Subcutaneous abdominal adipose tissue (tissue), 5 donors: Measurements from ENCODE around the gene TBC1D22A.

ENCODE experiments used
- H3K27ac ChIP-seq: one replicate; pipeline ENCODE4 v1.7.0; 2013; ENCODE audit warnings: low read depth, mild to moderate bottlenecking, inconsistent platforms, low read length, moderate library complexity
- H3K27me3 ChIP-seq, 5 donors: one replicate each; pipeline ENCODE4 v1.7.0; 2013; ENCODE audit warnings: low read length in 5 of 5, inconsistent platforms in 1 of 5; ENCODE audit not compliant: control insufficient read depth in 5 of 5, insufficient read depth in 4 of 5
- H3K36me3 ChIP-seq, 5 donors: one replicate each; pipeline ENCODE4 v1.7.0; 2013; ENCODE audit warnings: low read length in 5 of 5; ENCODE audit not compliant: control insufficient read depth in 5 of 5, insufficient read depth in 5 of 5
- H3K4me1 ChIP-seq, 5 donors: one replicate each; pipeline ENCODE4 v1.7.0; 2013; ENCODE audit warnings: low read length in 5 of 5, mild to moderate bottlenecking in 3 of 5, moderate library complexity in 1 of 5; ENCODE audit not compliant: control insufficient read depth in 5 of 5, insufficient read depth in 5 of 5
- H3K4me3 ChIP-seq, 5 donors: one replicate each; pipeline ENCODE4 v1.7.0; 2013; ENCODE audit warnings: low read length in 5 of 5, low read depth in 1 of 5
- H3K9ac ChIP-seq, 5 donors: one replicate each; pipeline ENCODE4 v1.7.0; 2013; ENCODE audit warnings: low read length in 5 of 5, mild to moderate bottlenecking in 4 of 5, moderate library complexity in 3 of 5
- H3K9me3 ChIP-seq, 5 donors: one replicate each; pipeline ENCODE4 v1.7.0; 2013; ENCODE audit warnings: low read length in 5 of 5; ENCODE audit not compliant: control insufficient read depth in 5 of 5
- donor health status: healthy.
- donor health status: healthy.
- donor health status: healthy.
- donor health status: healthy.
- donor health status: healthy.

The TBC1D22A gene

GRCh38 chr22:46844606-46845210, 82.3 kb downstream of the TBC1D22A start:
- Histone ChIP-seq H3K4me1 (peaks cover 0 to 14% (median 8%) of the 10 kb centered on the region in 5 donors), H3K36me3 (peaks cover 0 to 20% (median 5%) of the 10 kb centered on the region in 5 donors), H3K4me3 (peak overlapping the region; percentile 6 to 53 (median 42)), H3K9ac (peak overlapping the region in 3 of 5 donors; percentile 40 to 45 (median 45)), H3K27me3 (no peaks in the 10 kb centered on the region), H3K27ac (no peak overlapping the region), H3K9me3 (no peaks in the 10 kb centered on the region)

DNA sequence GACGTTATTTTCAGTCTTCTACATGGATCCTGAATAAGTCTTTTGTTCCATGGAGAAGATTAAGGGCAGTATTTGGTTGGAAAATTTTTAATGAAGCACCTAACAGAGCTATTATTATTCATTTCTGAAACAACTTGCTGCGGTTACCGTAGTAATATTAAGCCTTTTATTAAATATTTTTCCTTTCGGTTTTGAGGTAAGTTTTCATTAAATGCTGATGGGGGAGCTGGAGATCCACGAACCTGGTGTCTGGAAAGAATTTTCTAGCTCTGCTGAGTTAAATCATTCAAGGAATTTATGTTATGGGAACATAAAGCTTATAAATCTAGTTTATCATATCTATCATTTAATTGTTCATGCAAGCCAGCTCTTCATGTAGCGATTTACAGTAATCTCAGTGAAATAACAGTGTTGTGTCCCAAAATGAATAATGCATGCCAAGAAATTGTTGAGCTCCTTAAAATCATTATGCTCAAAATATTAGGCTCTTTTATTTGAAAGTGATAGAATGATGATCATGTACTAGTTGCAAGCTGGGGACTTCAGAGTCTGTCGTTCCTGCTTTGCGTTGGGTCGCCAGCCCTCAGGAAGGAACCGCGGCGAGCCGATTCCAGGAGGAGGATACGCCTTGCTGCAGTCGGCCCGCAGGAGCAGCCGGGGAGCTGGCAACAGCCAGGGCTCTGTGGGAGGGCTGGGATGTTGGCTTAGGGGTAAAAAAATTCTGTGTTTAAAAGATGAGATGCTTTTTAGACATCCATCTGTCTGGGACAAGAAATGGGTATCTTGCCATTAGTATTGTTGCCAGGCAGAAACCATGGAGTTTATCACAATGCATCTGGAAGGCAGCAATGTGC, 83.1 kb downstream of the TBC1D22A start:
- no peaks in the 10 kb centered on the region for H3K27me3 ChIP-seq
- H3K36me3 ChIP-seq = peaks cover under 1 to 23% (median 5%) of the 10 kb centered on the region in 5 donors
- H3K9me3 ChIP-seq = no peaks in the 10 kb centered on the region
- peak overlapping the region in 3 of 5 donors; percentile 40 to 45 (median 45) for H3K9ac ChIP-seq
- no peak overlapping the region for H3K27ac ChIP-seq
- peaks cover 0 to 14% (median 8%) of the 10 kb centered on the region in 5 donors for H3K4me1 ChIP-seq
- H3K4me3 ChIP-seq = peak overlapping the region; percentile 6 to 53 (median 42)

DNA sequence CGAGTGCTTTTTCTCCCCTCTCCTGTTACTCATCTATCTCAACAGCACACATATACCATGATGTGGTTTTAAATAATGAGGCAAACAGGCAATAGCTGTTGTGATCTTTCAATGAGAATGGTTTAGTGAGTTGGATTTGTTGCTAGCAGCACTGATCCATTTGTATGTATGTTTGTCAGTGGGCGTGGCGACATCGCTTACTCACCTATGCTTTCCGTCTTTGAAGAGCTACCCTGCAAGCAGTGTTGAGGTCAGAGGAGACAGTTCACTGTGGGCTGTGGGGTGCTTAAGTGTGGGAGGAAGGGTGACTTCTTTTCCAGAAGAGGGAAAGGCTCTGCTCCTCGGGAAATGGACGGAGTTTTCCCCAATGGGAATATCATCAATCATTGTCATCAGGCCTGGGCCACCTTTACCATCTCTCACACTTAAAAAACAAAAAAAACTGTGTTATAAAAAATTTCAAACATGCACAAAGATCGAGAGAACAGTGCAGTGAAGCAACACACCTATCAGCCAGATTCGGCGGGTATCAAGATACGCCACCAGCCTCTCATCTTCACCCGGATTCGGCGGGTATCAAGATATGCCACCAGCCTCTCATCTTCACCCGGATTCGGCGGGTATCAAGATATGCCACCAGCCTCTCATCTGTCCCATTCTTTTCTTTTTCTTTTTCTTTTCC, 83.8 kb downstream of the TBC1D22A start:
- no peak overlapping the region for H3K27ac ChIP-seq
- H3K27me3 ChIP-seq = no peaks in the 10 kb centered on the region
- H3K4me3 ChIP-seq = no peak overlapping the region
- H3K36me3 ChIP-seq = peaks cover 2 to 28% (median 9%) of the 10 kb centered on the region in 5 donors
- peaks cover 0 to 14% (median 8%) of the 10 kb centered on the region in 5 donors for H3K4me1 ChIP-seq
- H3K9me3 ChIP-seq = no peaks in the 10 kb centered on the region
- no peak overlapping the region for H3K9ac ChIP-seq

- H3K9ac ChIP-seq = no peak overlapping the region
- H3K9me3 ChIP-seq = no peaks in the 10 kb centered on the region
- H3K4me3 ChIP-seq = no peak overlapping the region
- no peaks in the 10 kb centered on the region for H3K27me3 ChIP-seq
- no peak overlapping the region for H3K27ac ChIP-seq
- peaks cover 0 to 14% (median 8%) of the 10 kb centered on the region in 5 donors for H3K4me1 ChIP-seq
- H3K36me3 ChIP-seq = peaks cover 2 to 30% (median 10%) of the 10 kb centered on the region in 5 donors
Observed at GRCh38 chr22:46846832-46847355, 84.4 kb downstream of the TBC1D22A start.

DNA sequence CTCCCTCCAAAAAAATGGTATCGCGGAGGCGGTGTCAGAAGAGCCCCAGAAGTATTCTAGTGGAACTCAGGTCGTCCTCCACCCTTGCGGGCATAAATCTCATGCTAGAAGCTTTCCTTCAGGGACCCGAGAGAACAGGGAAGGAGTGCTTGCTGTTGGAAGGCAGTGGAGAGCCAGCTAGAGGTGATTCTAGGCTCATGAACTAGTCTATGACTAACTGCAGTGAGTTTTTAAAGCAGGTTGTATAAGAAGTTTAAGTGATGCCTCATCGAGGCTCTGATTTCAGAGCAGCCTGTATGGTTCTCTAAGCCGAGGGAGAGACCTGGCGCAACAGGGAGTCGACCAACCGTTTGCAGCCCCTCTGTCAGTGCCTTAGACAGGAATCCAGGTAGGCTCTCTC, 85.7 kb downstream of the TBC1D22A start:
- no peak overlapping the region for H3K4me3 ChIP-seq
- H3K27ac ChIP-seq = no peak overlapping the region
- no peak overlapping the region for H3K9ac ChIP-seq
- H3K4me1 ChIP-seq = peaks cover 0 to 14% (median 8%) of the 10 kb centered on the region in 5 donors
- no peaks in the 10 kb centered on the region for H3K27me3 ChIP-seq
- H3K36me3 ChIP-seq = peaks cover 2 to 32% (median 11%) of the 10 kb centered on the region in 5 donors
- no peaks in the 10 kb centered on the region for H3K9me3 ChIP-seq

- H3K27me3 ChIP-seq = no peaks in the 10 kb centered on the region
- peaks cover 2 to 33% (median 11%) of the 10 kb centered on the region in 5 donors for H3K36me3 ChIP-seq
Observed at GRCh38 chr22:46849101-46849500, 86.7 kb downstream of the TBC1D22A start.

GRCh38 chr22:46849951-46850350, 87.5 kb downstream of the TBC1D22A start:
- H3K4me1 ChIP-seq = peaks cover 6 to 23% (median 16%) of the 10 kb centered on the region in 5 donors
- peaks cover 2 to 33% (median 11%) of the 10 kb centered on the region in 5 donors for H3K36me3 ChIP-seq
- H3K27me3 ChIP-seq = no peaks in the 10 kb centered on the region
- H3K4me3 ChIP-seq = no peak overlapping the region
- H3K9me3 ChIP-seq = no peaks in the 10 kb centered on the region
- no peak overlapping the region for H3K27ac ChIP-seq
- H3K9ac ChIP-seq = no peak overlapping the region

More at GRCh38 chr22:46849101-46849500, 86.7 kb downstream of the TBC1D22A start:
- Histone ChIP-seq H3K9ac (no peak overlapping the region), H3K4me3 (no peak overlapping the region), H3K4me1 (peaks cover 5 to 20% (median 12%) of the 10 kb centered on the region in 5 donors), H3K27ac (no peak overlapping the region), H3K9me3 (no peaks in the 10 kb centered on the region)

DNA sequence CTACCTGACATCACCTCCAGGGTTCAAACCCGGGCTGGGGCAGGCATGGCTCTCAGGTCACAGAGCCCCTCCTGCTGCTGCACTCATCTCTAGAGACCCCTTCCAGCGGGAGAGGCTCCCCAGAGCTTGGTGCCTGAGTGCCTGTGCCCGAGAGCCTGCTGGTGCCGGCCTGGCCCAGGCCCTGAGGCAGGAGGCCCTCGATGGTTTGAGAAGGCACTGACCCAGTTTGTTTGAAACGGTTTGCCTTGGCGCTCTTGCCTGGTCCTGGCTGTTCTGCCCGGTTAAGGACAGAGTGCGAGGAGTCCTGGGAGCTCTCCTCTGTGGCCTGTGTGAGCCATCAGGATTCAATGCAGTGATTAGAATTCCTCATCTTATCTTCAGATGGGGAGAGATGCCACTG, 88.9 kb downstream of the TBC1D22A start:
- no peak overlapping the region for H3K4me3 ChIP-seq
- no peaks in the 10 kb centered on the region for H3K9me3 ChIP-seq
- peaks cover 2 to 33% (median 11%) of the 10 kb centered on the region in 5 donors for H3K36me3 ChIP-seq
- no peaks in the 10 kb centered on the region for H3K27me3 ChIP-seq
- H3K4me1 ChIP-seq = peaks cover 0 to 14% (median 10%) of the 10 kb centered on the region in 5 donors
- no peak overlapping the region for H3K9ac ChIP-seq
- H3K27ac ChIP-seq = no peak overlapping the region

- H3K36me3 ChIP-seq = peaks cover 2 to 31% (median 11%) of the 10 kb centered on the region in 5 donors
- no peak overlapping the region for H3K9ac ChIP-seq
- H3K9me3 ChIP-seq = no peaks in the 10 kb centered on the region
- no peak overlapping the region for H3K4me3 ChIP-seq
- no peaks in the 10 kb centered on the region for H3K27me3 ChIP-seq
- peaks cover 0 to 14% (median 10%) of the 10 kb centered on the region in 5 donors for H3K4me1 ChIP-seq
- no peak overlapping the region for H3K27ac ChIP-seq
Observed at GRCh38 chr22:46851941-46852340, 89.5 kb downstream of the TBC1D22A start.
